ENCODE measurements around the gene ERC2. TPM values are rescaled to one million over a fixed set of nuclear protein-coding genes. Genes with fewer than 3 reads are reported as not detected.

The ERC2 gene
- total RNA-seq, 1 donor from 2014 or later, result 48.3 TPM

GRCh38 chr3:55735976-55736375 lies 732.3 kb downstream of the ERC2 start:
- TF ChIP-seq, protein P1, sequence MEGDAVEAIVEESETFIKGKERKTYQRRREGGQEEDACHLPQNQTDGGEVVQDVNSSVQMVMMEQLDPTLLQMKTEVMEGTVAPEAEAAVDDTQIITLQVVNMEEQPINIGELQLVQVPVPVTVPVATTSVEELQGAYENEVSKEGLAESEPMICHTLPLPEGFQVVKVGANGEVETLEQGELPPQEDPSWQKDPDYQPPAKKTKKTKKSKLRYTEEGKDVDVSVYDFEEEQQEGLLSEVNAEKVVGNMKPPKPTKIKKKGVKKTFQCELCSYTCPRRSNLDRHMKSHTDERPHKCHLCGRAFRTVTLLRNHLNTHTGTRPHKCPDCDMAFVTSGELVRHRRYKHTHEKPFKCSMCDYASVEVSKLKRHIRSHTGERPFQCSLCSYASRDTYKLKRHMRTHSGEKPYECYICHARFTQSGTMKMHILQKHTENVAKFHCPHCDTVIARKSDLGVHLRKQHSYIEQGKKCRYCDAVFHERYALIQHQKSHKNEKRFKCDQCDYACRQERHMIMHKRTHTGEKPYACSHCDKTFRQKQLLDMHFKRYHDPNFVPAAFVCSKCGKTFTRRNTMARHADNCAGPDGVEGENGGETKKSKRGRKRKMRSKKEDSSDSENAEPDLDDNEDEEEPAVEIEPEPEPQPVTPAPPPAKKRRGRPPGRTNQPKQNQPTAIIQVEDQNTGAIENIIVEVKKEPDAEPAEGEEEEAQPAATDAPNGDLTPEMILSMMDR (IDR thresholded peaks at IDR 0.05; ENCODE audit: partially characterized antibody, unreplicated experiment), result no peak
- Mint-ChIP-seq H3K4me1 (ENCODE audit: low read depth, unreplicated experiment) (no peaks in the 10 kb centered on the region), H3K27ac (ENCODE audit: unreplicated experiment) (no peak overlapping the region), H3K9me3 (ENCODE audit: unreplicated experiment) (peaks cover 9% of the 10 kb centered on the region), H3K4me3 (ENCODE audit: unreplicated experiment) (no peak overlapping the region), H3K27me3 (ENCODE audit: unreplicated experiment) (peaks cover 2% of the 10 kb centered on the region), H3K36me3 (ENCODE audit: unreplicated experiment) (peaks cover 4% of the 10 kb centered on the region)
- DNase-seq, result no peak

DNA sequence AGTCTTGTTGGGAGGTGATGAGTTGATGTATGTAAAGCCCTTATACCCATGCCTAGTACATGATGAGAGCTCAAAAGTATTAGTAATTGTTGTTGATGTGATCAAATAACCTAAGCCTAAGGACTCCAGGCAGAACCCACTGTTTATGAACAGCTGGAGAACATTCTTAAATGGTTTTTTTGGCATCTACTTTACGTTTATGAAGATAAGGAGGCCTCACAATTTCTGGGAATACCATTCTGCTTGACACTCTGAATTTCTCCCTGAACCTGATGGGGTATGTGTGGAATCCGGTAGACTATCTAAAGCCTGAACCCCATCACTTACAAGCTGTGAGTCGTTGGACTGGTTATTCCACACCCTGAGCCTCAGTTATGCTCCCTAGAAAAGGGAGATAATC lies 736.5 kb downstream of the ERC2 start:
- no peak for DNase-seq
- peaks cover 4% of the 10 kb centered on the region for H3K9me3 Mint-ChIP-seq (ENCODE audit: unreplicated experiment)
- no peak overlapping the region for H3K4me3 Mint-ChIP-seq (ENCODE audit: unreplicated experiment)
- no peak overlapping the region for H3K27ac Mint-ChIP-seq (ENCODE audit: unreplicated experiment)
- TF ChIP-seq, protein P1 (IDR thresholded peaks at IDR 0.05; ENCODE audit: partially characterized antibody, unreplicated experiment), result no peak
- H3K4me1 Mint-ChIP-seq (ENCODE audit: low read depth, unreplicated experiment), result peaks cover 2% of the 10 kb centered on the region
- no peaks in the 10 kb centered on the region for H3K27me3 Mint-ChIP-seq (ENCODE audit: unreplicated experiment)
- H3K36me3 Mint-ChIP-seq (ENCODE audit: unreplicated experiment), result peaks cover 4% of the 10 kb centered on the region

GRCh38 chr3:55729546-55729945 lies 738.7 kb downstream of the ERC2 start:
- DNase-seq, result no peak
- H3K4me1 Mint-ChIP-seq (ENCODE audit: low read depth, unreplicated experiment), result peaks cover 2% of the 10 kb centered on the region
- no peak overlapping the region for H3K4me3 Mint-ChIP-seq (ENCODE audit: unreplicated experiment)
- H3K27me3 Mint-ChIP-seq (ENCODE audit: unreplicated experiment), result no peaks in the 10 kb centered on the region
- no peak overlapping the region for H3K27ac Mint-ChIP-seq (ENCODE audit: unreplicated experiment)
- H3K36me3 Mint-ChIP-seq (ENCODE audit: unreplicated experiment), result no peaks in the 10 kb centered on the region
- H3K9me3 Mint-ChIP-seq (ENCODE audit: unreplicated experiment), result peaks cover 4% of the 10 kb centered on the region
- TF ChIP-seq, protein P1 (IDR thresholded peaks at IDR 0.05; ENCODE audit: partially characterized antibody, unreplicated experiment), result no peak

GRCh38 chr3:55728461-55729100 lies 739.7 kb downstream of the ERC2 start:
- H3K9me3 Mint-ChIP-seq (ENCODE audit: unreplicated experiment), result peaks cover 4% of the 10 kb centered on the region
- no peaks in the 10 kb centered on the region for H3K27me3 Mint-ChIP-seq (ENCODE audit: unreplicated experiment)
- H3K36me3 Mint-ChIP-seq (ENCODE audit: unreplicated experiment), result no peaks in the 10 kb centered on the region
- H3K4me3 Mint-ChIP-seq (ENCODE audit: unreplicated experiment), result no peak overlapping the region
- no peak overlapping the region for H3K27ac Mint-ChIP-seq (ENCODE audit: unreplicated experiment)
- TF ChIP-seq, protein P1 (IDR thresholded peaks at IDR 0.05; ENCODE audit: partially characterized antibody, unreplicated experiment), result no peak
- DNase-seq, result no peak
- peaks cover 4% of the 10 kb centered on the region for H3K4me1 Mint-ChIP-seq (ENCODE audit: low read depth, unreplicated experiment)

DNA sequence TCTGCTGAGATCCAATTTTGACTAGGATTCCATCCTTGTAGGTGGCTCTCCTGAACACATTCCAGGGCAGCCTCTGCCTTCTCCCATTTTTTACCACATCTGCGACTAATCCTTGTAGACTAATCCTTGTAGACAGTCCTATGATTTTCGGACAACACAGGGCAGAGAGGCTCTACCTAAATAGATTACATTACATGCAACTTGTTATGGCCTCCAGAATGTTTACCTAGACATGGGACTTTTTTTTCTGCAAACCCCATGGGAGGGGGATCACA lies 741.8 kb downstream of the ERC2 start:
- no peaks in the 10 kb centered on the region for H3K36me3 Mint-ChIP-seq (ENCODE audit: unreplicated experiment)
- no peaks in the 10 kb centered on the region for H3K27me3 Mint-ChIP-seq (ENCODE audit: unreplicated experiment)
- TF ChIP-seq, protein P1 (IDR thresholded peaks at IDR 0.05; ENCODE audit: partially characterized antibody, unreplicated experiment), result no peak
- H3K27ac Mint-ChIP-seq (ENCODE audit: unreplicated experiment), result no peak overlapping the region
- DNase-seq, result no peak
- no peaks in the 10 kb centered on the region for H3K9me3 Mint-ChIP-seq (ENCODE audit: unreplicated experiment)
- no peak overlapping the region for H3K4me3 Mint-ChIP-seq (ENCODE audit: unreplicated experiment)
- peaks cover 8% of the 10 kb centered on the region for H3K4me1 Mint-ChIP-seq (ENCODE audit: low read depth, unreplicated experiment)
